MCF 10A (cell line): ENCODE results near the gene MFAP5. TPM values are rescaled to one million over a fixed set of nuclear protein-coding genes. Genes with fewer than 3 reads are reported as not detected.

Experiments
- BruUV-seq: library from RNA; stranded (reverse); fragments of 400-500 nt; replicated peaks from 2 replicates; lab custom pipeline; 2021; lab: Mats Ljungman, UMichigan
- CTCF ChIA-PET: fragments of 300-600 bp; sonication (Branson Sonifier 250); formaldehyde crosslinking; extraction: SDS; loops from one replicate; lab custom pipeline; 2021; ENCODE audit warnings: antibody characterized with exemption, inconsistent platforms; lab: Yijun Ruan, JAX
- POLR2A ChIA-PET: fragments of 300-600, 350-650 bp; sonication (Branson Sonifier 250); formaldehyde crosslinking; extraction: SDS; loops from one replicate; lab custom pipeline; 2020; ENCODE audit warnings: antibody characterized with exemption, inconsistent platforms; lab: Yijun Ruan, JAX
- DNase-seq: peaks from one replicate; pipeline ENCODE4 v3.0.0-alpha.2; 2018; ENCODE audit not compliant: unreplicated experiment
- H3K27ac Mint-ChIP-seq: one replicate; pipeline ENCODE4 v1.8.0; 2022; ENCODE audit warnings: mild to moderate bottlenecking, low read depth, mixed read lengths; ENCODE audit not compliant: unreplicated experiment
- H3K27me3 Mint-ChIP-seq: one replicate; pipeline ENCODE4 v1.8.0; 2022; ENCODE audit warnings: mixed read lengths; ENCODE audit not compliant: insufficient read depth, unreplicated experiment
- H3K36me3 Mint-ChIP-seq: one replicate; pipeline ENCODE4 v1.8.0; 2022; ENCODE audit warnings: mild to moderate bottlenecking, moderate library complexity, mixed read lengths; ENCODE audit not compliant: insufficient read depth, unreplicated experiment
- H3K4me1 Mint-ChIP-seq: one replicate; pipeline ENCODE4 v1.8.0; 2022; ENCODE audit warnings: mixed read lengths; ENCODE audit not compliant: insufficient read depth, unreplicated experiment
- H3K4me3 Mint-ChIP-seq: one replicate; pipeline ENCODE4 v1.8.0; 2022; ENCODE audit warnings: mild to moderate bottlenecking, moderate library complexity, mixed read lengths; ENCODE audit not compliant: unreplicated experiment
- H3K9me3 Mint-ChIP-seq: one replicate; pipeline ENCODE4 v1.8.0; 2022; ENCODE audit warnings: mixed read lengths; ENCODE audit not compliant: unreplicated experiment
- CTCF ChIP-seq: fragments of 200-600 bp; IDR thresholded peaks from one replicate; pipeline ENCODE4 v1.8.0; 2022; ENCODE audit warnings: antibody characterized with exemption, mild to moderate bottlenecking; ENCODE audit not compliant: unreplicated experiment
- intact Hi-C: fragments of 100-400 bp; cut with micrococcal nuclease; formaldehyde crosslinking; loops from 2 replicates; pipeline ENCODE4 v1.14.1; 2022
- total RNA-seq: library from RNA; stranded (reverse); gene quantifications from 2 replicates; pipeline ENCODE4 v1.2.3, GENCODE V29; 2022

The MFAP5 gene
- total RNA-seq, 1 experiment from 2014 or later: 1.6 TPM

- CTCF ChIA-PET: interaction anchor here (0.7 to 9.8 kb wide), 5 partner anchors 11 to 1951 kb away, joined by 3 to 135 read pairs (median 4); partner anchors contain the start of gene CLEC4E
Measured at GRCh38 chr12:8612629-8613028, 50.0 kb downstream of the MFAP5 start, which contains the start of gene AICDA. TSS of gene AICDA (minus strand) at chr12:8612859. CDS start at chr12:8612767, 92 bp downstream.

GRCh38 chr12:8609061-8609570, 53.5 kb downstream of the MFAP5 start:
- intact Hi-C loops: loop anchor here (1.0 kb wide), 1 partner anchor 65 kb away; no protein-coding TSS in a partner anchor
- peak overlapping the region; percentile 63 for H3K4me3 Mint-ChIP-seq
- peak; percentile 75 for TF ChIP-seq CTCF
- DNase-seq: peak; percentile 55
- ChIA-PET CTCF (interaction anchor here (0.6 to 9.8 kb wide), 26 partner anchors 9 to 1828 kb away, joined by 3 to 135 read pairs (median 4); partner anchors contain the start of gene CLEC4E), POLR2A (no interaction called here)
- BruUV-seq: no TSS peak
- H3K27ac Mint-ChIP-seq: no peak overlapping the region
- H3K9me3 Mint-ChIP-seq: no peaks in the 10 kb centered on the region
- peaks cover 36% of the 10 kb centered on the region for H3K27me3 Mint-ChIP-seq
- no peaks in the 10 kb centered on the region for H3K36me3 Mint-ChIP-seq
- peaks cover 10% of the 10 kb centered on the region for H3K4me1 Mint-ChIP-seq

More at GRCh38 chr12:8612629-8613028, 50.0 kb downstream of the MFAP5 start, which contains the start of gene AICDA:
- H3K9me3 Mint-ChIP-seq: no peaks in the 10 kb centered on the region
- no peak for TF ChIP-seq CTCF
- no peak within 1 kb of the TSS for H3K4me3 Mint-ChIP-seq
- intact Hi-C loops: no loop called here
- POLR2A ChIA-PET: no interaction called here
- BruUV-seq: no TSS peak
- peaks cover 10% of the 10 kb centered on the region for H3K4me1 Mint-ChIP-seq
- no peaks in the 10 kb centered on the region for H3K36me3 Mint-ChIP-seq
- DNase-seq: no peak
- H3K27ac Mint-ChIP-seq: no peak within 1 kb of the TSS
- H3K27me3 Mint-ChIP-seq: peaks cover 4% of the 10 kb centered on the region

DNA sequence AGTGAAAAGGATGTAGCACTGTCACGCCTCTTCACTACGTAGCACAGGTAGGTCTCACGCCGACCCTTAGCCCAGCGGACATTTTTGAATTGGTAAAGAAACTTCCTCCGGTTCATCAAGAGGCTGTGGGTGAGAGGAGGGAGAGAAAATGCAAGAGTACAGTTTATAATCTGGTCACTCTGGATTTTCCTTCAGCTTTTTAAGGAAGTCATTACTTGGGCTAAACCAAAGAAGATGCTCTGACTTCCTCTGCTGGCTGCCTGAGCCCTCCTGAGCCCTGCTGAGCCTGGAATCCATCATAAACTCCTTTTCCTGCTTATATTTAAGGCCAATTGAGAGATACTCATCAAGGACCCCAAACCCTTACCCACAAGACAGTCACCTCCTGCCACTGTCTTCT, 55.7 kb downstream of the MFAP5 start:
- BruUV-seq: no TSS peak
- ChIA-PET CTCF (interaction anchor here (9.8 kb wide), 1 partner anchor 64 kb away, joined by 135 read pairs; the partner anchor contains the start of gene CLEC4E), POLR2A (interaction anchor here (0.8 kb wide), 1 partner anchor 9 kb away, joined by 3 read pairs; no protein-coding TSS in a partner anchor)
- H3K9me3 Mint-ChIP-seq: no peaks in the 10 kb centered on the region
- H3K4me3 Mint-ChIP-seq: no peak overlapping the region
- no peak for TF ChIP-seq CTCF
- H3K27ac Mint-ChIP-seq: no peak overlapping the region
- H3K36me3 Mint-ChIP-seq: no peaks in the 10 kb centered on the region
- H3K4me1 Mint-ChIP-seq: peaks cover 10% of the 10 kb centered on the region
- peaks cover 41% of the 10 kb centered on the region for H3K27me3 Mint-ChIP-seq
- no peak for DNase-seq
- intact Hi-C loops: no loop called here

- ChIA-PET POLR2A (no interaction called here), CTCF (interaction anchor here (9.8 kb wide), 1 partner anchor 62 kb away, joined by 135 read pairs; the partner anchor contains the start of gene CLEC4E)
- no peak for TF ChIP-seq CTCF
- H3K4me3 Mint-ChIP-seq: no peak overlapping the region
- H3K36me3 Mint-ChIP-seq: no peaks in the 10 kb centered on the region
- H3K9me3 Mint-ChIP-seq: no peaks in the 10 kb centered on the region
- peaks cover 41% of the 10 kb centered on the region for H3K27me3 Mint-ChIP-seq
- intact Hi-C loops: no loop called here
- no peak overlapping the region for H3K27ac Mint-ChIP-seq
- H3K4me1 Mint-ChIP-seq: peaks cover 10% of the 10 kb centered on the region
- DNase-seq: no peak
- BruUV-seq: no TSS peak
Measured at GRCh38 chr12:8605057-8605456, 57.6 kb downstream of the MFAP5 start.
